Measurements from ENCODE around the gene TTF1.

The TTF1 gene

GRCh38 chr9:132415181-132415580, 8.5 kb upstream of the TTF1 start:
- ATAC-seq, result no peak
- TF ChIP-seq ZNF565 (CRISPR knock-in tag; conservative IDR thresholded peaks at IDR 0.05; ENCODE audit: low read depth) (no peak), ESRRG (CRISPR knock-in tag; IDR thresholded peaks at IDR 0.05) (no peak), GLIS3 (CRISPR knock-in tag; IDR thresholded peaks at IDR 0.05) (no peak), CSRNP3 (CRISPR knock-in tag; IDR thresholded peaks at IDR 0.05) (no peak), ZC3H10 (CRISPR knock-in tag; IDR thresholded peaks at IDR 0.05) (no peak), ZNF8 (CRISPR knock-in tag; IDR thresholded peaks at IDR 0.05) (no peak), SNAI2 (CRISPR knock-in tag; IDR thresholded peaks at IDR 0.05) (no peak), RARB (CRISPR knock-in tag; IDR thresholded peaks at IDR 0.05) (no peak), BACH2 (CRISPR knock-in tag; IDR thresholded peaks at IDR 0.05; ENCODE audit: borderline replicate concordance) (no peak), OSR1 (CRISPR knock-in tag; IDR thresholded peaks at IDR 0.05) (no peak), ZFP3 (CRISPR knock-in tag; IDR thresholded peaks at IDR 0.05) (no peak), PPARA (CRISPR knock-in tag; IDR thresholded peaks at IDR 0.05; ENCODE audit: borderline replicate concordance) (no peak), ZFP30 (CRISPR knock-in tag; IDR thresholded peaks at IDR 0.05) (no peak), POU6F1 (CRISPR knock-in tag; IDR thresholded peaks at IDR 0.05; ENCODE audit: borderline replicate concordance, low read depth) (no peak), TOX (CRISPR knock-in tag; IDR thresholded peaks at IDR 0.05; ENCODE audit: borderline replicate concordance) (no peak), ARNTL (CRISPR knock-in tag; IDR thresholded peaks at IDR 0.05; ENCODE audit: borderline replicate concordance, low read depth) (no peak), ZNF70 (CRISPR knock-in tag; IDR thresholded peaks at IDR 0.05) (no peak)

- ATAC-seq, result no peak
- TF ChIP-seq SNAI2 (CRISPR knock-in tag; IDR thresholded peaks at IDR 0.05) (no peak), ZNF70 (CRISPR knock-in tag; IDR thresholded peaks at IDR 0.05) (no peak), BACH2 (CRISPR knock-in tag; IDR thresholded peaks at IDR 0.05; ENCODE audit: borderline replicate concordance) (no peak), ZFP3 (CRISPR knock-in tag; IDR thresholded peaks at IDR 0.05) (no peak), ARNTL (CRISPR knock-in tag; IDR thresholded peaks at IDR 0.05; ENCODE audit: borderline replicate concordance, low read depth) (no peak), OSR1 (CRISPR knock-in tag; IDR thresholded peaks at IDR 0.05) (no peak), TCF4 (CRISPR knock-in tag; IDR thresholded peaks at IDR 0.05; ENCODE audit: borderline replicate concordance) (no peak), CSDC2 (CRISPR knock-in tag; IDR thresholded peaks at IDR 0.05) (no peak), ZC3H10 (CRISPR knock-in tag; IDR thresholded peaks at IDR 0.05) (no peak), GLIS3 (CRISPR knock-in tag; IDR thresholded peaks at IDR 0.05) (no peak), PATZ1 (CRISPR knock-in tag; IDR thresholded peaks at IDR 0.05; ENCODE audit: borderline replicate concordance) (no peak), ZNF8 (CRISPR knock-in tag; IDR thresholded peaks at IDR 0.05) (no peak), TOX (CRISPR knock-in tag; IDR thresholded peaks at IDR 0.05; ENCODE audit: borderline replicate concordance) (no peak), POU6F1 (CRISPR knock-in tag; IDR thresholded peaks at IDR 0.05; ENCODE audit: borderline replicate concordance, low read depth) (no peak), RARB (CRISPR knock-in tag; IDR thresholded peaks at IDR 0.05) (no peak), CSRNP3 (CRISPR knock-in tag; IDR thresholded peaks at IDR 0.05) (no peak), PPARA (CRISPR knock-in tag; IDR thresholded peaks at IDR 0.05; ENCODE audit: borderline replicate concordance) (no peak), CREB5 (CRISPR knock-in tag; IDR thresholded peaks at IDR 0.05; ENCODE audit: low read depth) (no peak), ZFP30 (CRISPR knock-in tag; IDR thresholded peaks at IDR 0.05) (no peak), ZNF565 (CRISPR knock-in tag; conservative IDR thresholded peaks at IDR 0.05; ENCODE audit: low read depth) (no peak)
Measured at GRCh38 chr9:132414731-132415130, 8.1 kb upstream of the TTF1 start.

Data from SK-N-SH treated with all-trans-retinoic acid at 6 μM for 48 hours (cell line).